Measurements from ENCODE around the gene PIGT.

GRCh38 chr20:45374966-45375365, 41.0 kb upstream of the PIGT start:
- no peak for TF ChIP-seq PKNOX1 (IDR thresholded peaks at IDR 0.05)
- TF ChIP-seq NFRKB (IDR thresholded peaks at IDR 0.05), result no peak
- TF ChIP-seq ARNT (IDR thresholded peaks at IDR 0.05), result no peak
- TF ChIP-seq SUZ12 (IDR thresholded peaks at IDR 0.05), result no peak
